Prostate gland (tissue), 2 donors: Measurements from ENCODE around the gene PFN2. TPM values are rescaled to one million over a fixed set of nuclear protein-coding genes. Genes with fewer than 3 reads are reported as not detected.
"Not testable (repeated sequence)": the region's sequence is repeated elsewhere in the genome, so short reads cannot be mapped to it uniquely, and the experiment has no call there.

Source experiments
- DNase-seq: peaks from one replicate; pipeline ENCODE4 v3.0.0-alpha.2; 2019; ENCODE audit warnings: low spot score
- H3K27ac ChIP-seq, 2 donors: fragments of 200-600 bp; sonication (generic); 2 replicates each; pipeline ENCODE4 v1.5.1; 2017 to 2019
- H3K27me3 ChIP-seq: fragments of 200-600 bp; sonication (generic); replicated peaks from 2 replicates; pipeline ENCODE4 v1.5.1; 2019; ENCODE audit not compliant: insufficient read depth
- H3K36me3 ChIP-seq, 2 donors: fragments of 200-600 bp; sonication (generic); 1 replicate in 1 of 2; 2 replicates in 1 of 2; pipeline versions ENCODE4 v1.5.1 to v1.8.1; 2017 to 2019
- H3K4me1 ChIP-seq: fragments of 200-600 bp; sonication (generic); replicated peaks from 2 replicates; pipeline ENCODE4 v1.5.1; 2019
- H3K4me3 ChIP-seq, 2 donors: fragments of 200-600 bp; sonication (generic); 2 replicates each; pipeline ENCODE4 v1.5.1; 2017 to 2019
- H3K9me3 ChIP-seq: fragments of 200-600 bp; sonication (generic); 2 replicates; pipeline ENCODE4 v1.5.1; 2017
- CTCF ChIP-seq, 4 experiments: fragments of 200-600 bp in 2 of 4; fragments of 450-650 bp in 2 of 4; sonication (generic) in 2 of 4; IDR thresholded peaks; 1 replicate in 3 of 4; 2 replicates in 1 of 4; pipeline ENCODE4 v1.5.1; 2016 to 2019; ENCODE audit warnings: antibody characterized with exemption in 4 of 4, mild to moderate bottlenecking in 2 of 4, moderate library complexity in 2 of 4
- POLR2A ChIP-seq: fragments of 450-650 bp; IDR thresholded peaks from one replicate; pipeline ENCODE4 v1.6.1; 2016; ENCODE audit warnings: antibody characterized with exemption, mild to moderate bottlenecking
- POLR2AphosphoS5 ChIP-seq: sonication (generic); formaldehyde crosslinking; IDR thresholded peaks from one replicate; pipeline ENCODE4 v1.6.1; 2017; ENCODE audit warnings: antibody characterized with exemption
- WGBS: methylation state at CpG from one replicate; pipeline ENCODE4 v1.1.5; 2018; 5-methylcytosine and 5-hydroxymethylcytosine counted together
- intact Hi-C: fragments of 100-400 bp; cut with DNase I; formaldehyde crosslinking; loops from one replicate; pipeline ENCODE4 v1.14.2; 2022
- total RNA-seq, 2 donors: library from RNA; depleted of rRNA; stranded (reverse); fragments of >200 nt; gene quantifications; one replicate each; pipeline ENCODE4 v1.1.0, GENCODE V29; 2016

The PFN2 gene
- total RNA-seq, 2 donors from 2014 or later: 45.5 to 66.5 TPM

- no peaks in the 10 kb centered on the region for H3K36me3 ChIP-seq
- no peak overlapping the region for H3K4me3 ChIP-seq
- 77% methylated on average over 1 of the region's 1 CpG for WGBS
- H3K9me3 ChIP-seq: no peaks in the 10 kb centered on the region
- no peaks in the 10 kb centered on the region for H3K4me1 ChIP-seq
- intact Hi-C loops: no loop called here
- H3K27me3 ChIP-seq: no peaks in the 10 kb centered on the region
- H3K27ac ChIP-seq: no peak overlapping the region
- DNase-seq: no peak
- TF ChIP-seq CTCF (IDR thresholded peaks at IDR 0.05) (no peak), POLR2A (no peak), POLR2AphosphoS5 (no peak)
Observed at GRCh38 chr3:149954812-149955211, 15.9 kb downstream of the PFN2 start.

GRCh38 chr3:149949181-149949580 is 21.5 kb downstream of the PFN2 start:
- intact Hi-C loops: no loop called here
- Histone ChIP-seq H3K9me3 (no peaks in the 10 kb centered on the region), H3K27me3 (no peaks in the 10 kb centered on the region), H3K4me1 (no peaks in the 10 kb centered on the region), H3K27ac (no peak overlapping the region), H3K4me3 (no peak overlapping the region), H3K36me3 (no peaks in the 10 kb centered on the region)
- TF ChIP-seq POLR2AphosphoS5 (no peak), POLR2A (no peak), CTCF (IDR thresholded peaks at IDR 0.05) (no peak)
- WGBS: 100% methylated on average over 2 of the region's 2 CpGs
- DNase-seq: no peak

- DNase-seq: no peak
- H3K4me1 ChIP-seq: no peaks in the 10 kb centered on the region
- H3K4me3 ChIP-seq: no peak overlapping the region
- TF ChIP-seq CTCF (IDR thresholded peaks at IDR 0.05) (no peak), POLR2A (no peak), POLR2AphosphoS5 (no peak)
- H3K27me3 ChIP-seq: no peaks in the 10 kb centered on the region
- WGBS: 90% methylated on average over 7 of the region's 7 CpGs
- H3K36me3 ChIP-seq: no peaks in the 10 kb centered on the region
- intact Hi-C loops: no loop called here
- H3K27ac ChIP-seq: no peak overlapping the region
- no peaks in the 10 kb centered on the region for H3K9me3 ChIP-seq
Observed at GRCh38 chr3:149947231-149947630, 23.5 kb downstream of the PFN2 start.

GRCh38 chr3:149943966-149944365 is 26.7 kb downstream of the PFN2 start:
- H3K27me3 ChIP-seq, H3K9me3 ChIP-seq, H3K27ac ChIP-seq, H3K4me1 ChIP-seq, H3K4me3 ChIP-seq, intact Hi-C loops, H3K36me3 ChIP-seq, DNase-seq: not testable (repeated sequence)
- WGBS: 93% methylated on average over 3 of the region's 3 CpGs

- Histone ChIP-seq H3K4me3 (no peak overlapping the region), H3K9me3 (no peaks in the 10 kb centered on the region), H3K36me3 (no peaks in the 10 kb centered on the region), H3K27me3 (no peaks in the 10 kb centered on the region), H3K27ac (no peak overlapping the region), H3K4me1 (no peaks in the 10 kb centered on the region)
- intact Hi-C loops: no loop called here
- DNase-seq: no peak
- TF ChIP-seq CTCF (IDR thresholded peaks at IDR 0.05) (no peak), POLR2A (no peak), POLR2AphosphoS5 (no peak)
Observed at GRCh38 chr3:149942409-149942808, 28.3 kb downstream of the PFN2 start.
